GM10248 (cell line): ENCODE results near the gene MRPL20.
"Not testable (repeated sequence)": the region's sequence is repeated elsewhere in the genome, so short reads cannot be mapped to it uniquely, and the experiment has no call there.

Experiments used
- CTCF ChIA-PET: fragments of 300-600 bp; sonication (Branson Sonifier 250); formaldehyde crosslinking; extraction: SDS; loops from one replicate; lab custom pipeline; 2021; ENCODE audit warnings: antibody characterized with exemption; lab: Yijun Ruan, JAX
- POLR2A ChIA-PET: fragments of 350-650 bp; sonication (Branson Sonifier 250); formaldehyde crosslinking; extraction: SDS; loops from one replicate; lab custom pipeline; 2020; ENCODE audit warnings: antibody characterized with exemption; lab: Yijun Ruan, JAX
- DNase-seq: peaks from one replicate; pipeline ENCODE4 v3.0.0; 2012; ENCODE audit errors: extremely low spot score
- CTCF ChIP-seq: IDR thresholded peaks from 2 replicates; pipeline ENCODE4 v1.5.1; 2012; ENCODE audit warnings: mild to moderate bottlenecking, low read depth; ENCODE audit errors: extremely low read depth, missing control alignments, control extremely low read depth

Gene MRPL20

GRCh38 chr1:1406821-1407635, at the start of gene MRPL20:
TSS of gene MRPL20 (minus strand) at chr1:1407293. CDS start at chr1:1407217, 76 bp downstream.
- ChIA-PET POLR2A (no interaction called here), CTCF (interaction anchor here (0.9 to 3.1 kb wide), 5 partner anchors 9 to 99 kb away, joined by 3 to 11 read pairs (median 5); no protein-coding TSS in a partner anchor)
- DNase-seq: peak; percentile 97
- TF ChIP-seq CTCF: no peak

DNA sequence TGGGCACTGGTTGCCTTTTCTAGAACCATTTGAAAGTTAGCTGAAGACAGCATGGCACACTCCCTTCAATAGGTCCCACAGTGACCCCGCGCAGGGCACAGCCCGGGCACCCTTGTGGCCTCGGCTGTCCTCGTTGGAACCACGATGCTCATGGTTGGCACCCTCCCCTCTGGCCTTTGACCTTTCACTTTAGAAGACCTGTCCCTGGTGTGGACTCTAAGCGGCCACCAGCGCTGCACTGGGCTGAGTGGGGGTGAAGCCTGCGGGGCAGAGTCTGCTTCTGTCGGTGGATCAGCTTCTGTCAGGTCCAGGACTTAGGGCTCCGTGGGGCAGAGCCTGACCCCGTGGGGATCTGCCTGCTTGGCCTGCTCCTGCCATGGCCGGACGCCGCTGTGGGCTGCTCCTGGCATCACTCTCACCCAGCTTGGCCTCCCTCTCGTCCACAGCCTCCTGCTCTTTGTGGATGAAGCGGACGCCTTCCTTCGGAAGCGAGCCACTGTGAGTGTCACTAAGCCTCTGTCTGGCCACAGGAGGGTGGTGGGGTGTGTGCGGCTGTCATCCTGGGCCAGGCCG, 49.7 kb upstream of the MRPL20 start:
- DNase-seq, CTCF ChIA-PET, POLR2A ChIA-PET: not testable (repeated sequence)

GRCh38 chr1:1455934-1456333, 48.8 kb upstream of the MRPL20 start:
- CTCF ChIA-PET: interaction anchor here (1.4 kb wide), 1 partner anchor 15 kb away, joined by 4 read pairs; no protein-coding TSS in a partner anchor
- DNase-seq, POLR2A ChIA-PET: not testable (repeated sequence)

DNA sequence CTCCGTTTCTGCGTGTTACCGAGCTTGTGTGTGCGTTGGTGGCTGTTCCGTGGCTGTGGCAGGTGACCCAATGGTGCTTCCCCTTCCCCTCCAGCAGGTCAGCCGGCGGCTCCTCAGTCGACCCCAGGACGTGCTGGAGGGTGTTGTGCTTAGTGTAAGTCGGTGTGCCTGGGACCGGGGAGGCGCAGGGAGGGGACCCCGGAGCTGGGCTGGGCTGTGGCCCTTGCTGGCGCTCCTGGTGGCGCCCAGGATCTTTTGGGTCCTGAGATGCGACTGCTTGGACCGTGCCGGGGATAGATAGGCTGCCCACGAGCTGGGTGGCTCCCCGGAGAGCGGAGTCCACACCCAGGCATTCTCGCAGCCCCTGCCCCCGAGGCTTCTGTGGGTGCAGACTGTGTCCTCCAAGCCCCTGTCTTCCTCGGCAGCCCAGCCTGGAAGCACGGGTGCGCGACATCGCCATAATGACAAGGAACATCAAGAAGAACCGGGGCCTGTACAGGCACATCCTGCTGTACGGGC, 48.3 kb upstream of the MRPL20 start:
- TF ChIP-seq CTCF: no peak
- ChIA-PET POLR2A (no interaction called here), CTCF (interaction anchor here (1.4 kb wide), 1 partner anchor 15 kb away, joined by 4 read pairs; no protein-coding TSS in a partner anchor)
- DNase-seq: no peak

DNA sequence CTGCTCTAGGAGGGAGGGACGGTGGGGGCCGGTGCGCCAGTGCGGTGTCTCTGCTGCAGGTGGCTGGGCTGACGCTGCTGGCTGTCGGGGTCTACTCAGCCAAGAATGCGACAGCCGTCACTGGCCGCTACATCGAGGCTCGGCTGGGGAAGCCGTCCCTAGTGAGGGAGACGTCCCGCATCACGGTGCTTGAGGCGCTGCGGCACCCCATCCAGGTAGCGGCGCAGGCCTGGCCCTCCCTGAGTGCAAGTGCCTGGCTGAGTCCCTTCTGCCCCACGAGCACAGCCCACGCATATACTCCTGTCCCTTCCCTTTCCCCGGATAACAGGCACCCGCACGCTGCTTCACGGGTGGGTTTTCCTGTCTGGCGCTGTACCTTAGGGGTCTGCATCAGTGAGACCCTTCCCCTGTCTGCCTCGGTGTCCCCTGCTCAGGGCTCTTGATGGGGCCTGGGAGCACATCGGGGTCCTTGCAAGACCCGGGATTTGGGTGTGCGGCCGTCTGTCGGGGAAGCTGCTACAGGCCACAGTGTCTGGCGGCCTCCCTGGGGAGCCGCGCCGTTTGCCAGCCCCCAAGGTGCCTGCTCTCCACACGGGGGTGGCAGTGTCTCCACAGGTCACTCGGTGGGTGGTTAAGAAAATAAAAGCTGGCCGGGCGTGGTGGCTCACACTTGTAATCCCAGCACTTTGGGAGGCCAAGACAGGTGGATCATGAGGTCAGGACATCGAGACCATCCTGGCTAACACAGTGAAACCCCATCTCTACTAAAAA, 47.4 kb upstream of the MRPL20 start:
- POLR2A ChIA-PET, DNase-seq: not testable (repeated sequence)
- CTCF ChIA-PET: interaction anchor here (1.4 kb wide), 1 partner anchor 14 kb away, joined by 4 read pairs; no protein-coding TSS in a partner anchor

DNA sequence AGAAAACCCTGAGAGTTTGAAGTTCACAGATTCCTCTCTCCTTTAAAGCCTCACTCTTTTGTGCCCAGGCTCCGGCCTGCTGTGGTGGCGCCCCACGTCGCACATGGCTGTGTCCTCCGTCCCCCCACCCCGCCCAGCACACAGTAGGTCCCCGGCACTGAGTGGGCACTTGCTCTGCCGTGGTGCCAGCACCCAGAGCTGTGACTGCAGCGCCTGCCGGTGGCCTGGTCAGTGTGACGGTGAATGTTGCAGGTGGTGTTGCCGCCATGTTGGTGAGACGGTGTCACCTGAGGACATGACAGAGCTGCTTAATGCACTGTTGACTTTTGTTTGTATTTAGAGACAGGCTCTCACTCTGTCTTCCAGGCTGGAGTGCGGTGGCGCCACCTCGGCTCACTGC, 45.8 kb upstream of the MRPL20 start:
- ChIA-PET POLR2A (no interaction called here), CTCF (interaction anchor here (1.1 kb wide), 1 partner anchor 10 kb away, joined by 3 read pairs; no protein-coding TSS in a partner anchor)
- no peak for DNase-seq
- TF ChIP-seq CTCF: no peak

GRCh38 chr1:1452365-1452739, 45.3 kb upstream of the MRPL20 start:
- DNase-seq, POLR2A ChIA-PET: not testable (repeated sequence)
- CTCF ChIA-PET: interaction anchor here (1.1 to 2.5 kb wide), 2 partner anchors 9 to 12 kb away, joined by 3 to 11 read pairs; no protein-coding TSS in a partner anchor

GRCh38 chr1:1451696-1452364, 44.7 kb upstream of the MRPL20 start:
- DNase-seq: no peak
- CTCF ChIA-PET: interaction anchor here (2.5 kb wide), 1 partner anchor 11 kb away, joined by 11 read pairs; no protein-coding TSS in a partner anchor
- no peak for TF ChIP-seq CTCF
- POLR2A ChIA-PET: no interaction called here

- CTCF ChIA-PET: interaction anchor here (2.5 kb wide), 1 partner anchor 10 kb away, joined by 11 read pairs; no protein-coding TSS in a partner anchor
- DNase-seq, POLR2A ChIA-PET: not testable (repeated sequence)
These were observed 43.5 kb upstream of the MRPL20 start for GRCh38 chr1:1450616-1451015.
